K562 (cell line): ENCODE results near the gene FGR. TPM values are rescaled to one million over a fixed set of nuclear protein-coding genes. Genes with fewer than 3 reads are reported as not detected.

Source experiments
- BDP1 ChIP-seq: IDR thresholded peaks from 3 replicates; pipeline ENCODE4 v1.6.1; 2011; ENCODE audit not compliant: insufficient read length, insufficient read depth
- EP300 ChIP-seq: IDR thresholded peaks from 2 replicates; pipeline ENCODE4 v1.6.1; 2012; ENCODE audit warnings: low read length, improper control_type of control experiment
- ETS2 ChIP-seq: IDR thresholded peaks from 2 replicates; pipeline ENCODE4 v1.6.1; 2016; ENCODE audit warnings: borderline replicate concordance, missing genetic modification characterization, mild to moderate bottlenecking, moderate library complexity, missing compliant biosample characterization; ENCODE audit not compliant: poor library complexity, severe bottlenecking
- FOXJ2 ChIP-seq: fragments of 200-800 bp; sonication (Bioruptor generic); IDR thresholded peaks from 2 replicates; pipeline ENCODE4 v1.6.1; 2016; ENCODE audit warnings: missing genetic modification characterization, missing compliant biosample characterization
- HSF4 ChIP-seq: fragments of 250-450 bp; sonication (Bioruptor Pico); IDR thresholded peaks from 2 replicates; pipeline ENCODE4 v2.1.2; 2022; ENCODE audit warnings: mild to moderate bottlenecking, moderate library complexity, borderline replicate concordance
- KAT7 ChIP-seq: sonication (generic); formaldehyde crosslinking; IDR thresholded peaks from 2 replicates; pipeline ENCODE4 v1.8.0; 2022; ENCODE audit warnings: missing genetic modification reagents, mild to moderate bottlenecking, borderline replicate concordance
- MCM3 ChIP-seq: fragments of 450-650 bp; IDR thresholded peaks from 2 replicates; pipeline ENCODE4 v1.6.1; 2016
- POLR2B ChIP-seq: fragments of 450-650 bp; IDR thresholded peaks from 2 replicates; pipeline ENCODE4 v1.6.1; 2018; ENCODE audit warnings: low read depth; ENCODE audit not compliant: partially characterized antibody
- POU5F1 ChIP-seq: fragments of 150-350 bp; IDR thresholded peaks from 2 replicates; pipeline ENCODE4 v1.6.1; 2014; ENCODE audit warnings: borderline replicate concordance, low read length, low read depth, mild to moderate bottlenecking; ENCODE audit not compliant: partially characterized antibody
- RBM14 ChIP-seq: fragments of 200-400 bp; formaldehyde crosslinking; IDR thresholded peaks from 2 replicates; pipeline ENCODE4 v1.6.1; 2018; ENCODE audit warnings: low read depth, mild to moderate bottlenecking, low read length, moderate library complexity, borderline replicate concordance; ENCODE audit not compliant: insufficient read depth
- ZKSCAN1 ChIP-seq: fragments of 150-350 bp; IDR thresholded peaks from 2 replicates; pipeline ENCODE4 v1.6.1; 2016; ENCODE audit warnings: low read depth, low read length
- ZNF146 ChIP-seq: IDR thresholded peaks from one replicate; pipeline ENCODE4 v1.6.1; 2018; ENCODE audit warnings: missing compliant biosample characterization; ENCODE audit not compliant: unreplicated experiment
- polyA plus RNA-seq, 8 experiments: library from polyadenylated mRNA; depleted of rRNA in 4 of 8; stranded (reverse) in 5 of 8; unstranded in 3 of 8; fragments of >200 nt; fragmentation: Nextera tagmentation in 2 of 8; fragmentation: Illumina TruSeq in 1 of 8; extraction: Ambion mirVana in 2 of 8; extraction: Trizol in 1 of 8; gene quantifications; 2 replicates each; pipeline versions ENCODE4 v1.2.1 to v1.2.3, GENCODE V29; 2011 to 2014; ENCODE audit warnings: inconsistent platforms in 1 of 8, missing spikeins in 1 of 8
- total RNA-seq, 7 experiments: library from RNA; depleted of rRNA in 6 of 7; stranded (reverse); fragments of >200 nt in 6 of 7; fragmentation: Illumina TruSeq in 2 of 7; extraction: Trizol in 2 of 7; gene quantifications; 2 replicates each; pipeline versions ENCODE4 v1.2.1 to v1.2.3, GENCODE V29; 2011 to 2021; ENCODE audit warnings: low replicate concordance in 1 of 7
- TF ChIP-seq, protein P1 (sequence below): fragments of 450-650 bp; formaldehyde crosslinking; IDR thresholded peaks from 2 replicates; pipeline ENCODE4 v1.4.0; 2020; ENCODE audit warnings: mild to moderate bottlenecking, moderate library complexity
- TF ChIP-seq, protein P2 (sequence below): fragments of 450-650 bp; formaldehyde crosslinking; IDR thresholded peaks from 2 replicates; pipeline ENCODE4 v1.4.0; 2020; ENCODE audit warnings: mild to moderate bottlenecking, mixed read lengths
- TF ChIP-seq, protein P3 (sequence below): fragments of 250-450 bp; sonication (Bioruptor Pico); IDR thresholded peaks from 2 replicates; pipeline ENCODE4 v1.8.0; 2021; ENCODE audit warnings: moderate library complexity, mild to moderate bottlenecking, inconsistent platforms
- TF ChIP-seq, protein P4 (sequence below): fragments of 250-450 bp; sonication (Bioruptor Pico); IDR thresholded peaks from 2 replicates; pipeline ENCODE4 v1.8.0; 2022; ENCODE audit warnings: moderate library complexity, mild to moderate bottlenecking, inconsistent platforms
- TF ChIP-seq, protein P5 (sequence below): sonication (generic); formaldehyde crosslinking; IDR thresholded peaks from 2 replicates; pipeline ENCODE4 v1.8.0; 2022; ENCODE audit warnings: mild to moderate bottlenecking, low read depth, missing genetic modification reagents
- TF ChIP-seq, protein P6 (sequence below): fragments of 450-650 bp; conservative IDR thresholded peaks from 2 replicates; pipeline ENCODE4 v1.6.1; 2016; ENCODE audit warnings: missing genetic modification characterization, low read depth, mild to moderate bottlenecking, missing compliant biosample characterization, moderate library complexity

FGR gene
- total and polyA plus RNA-seq, 9 of the 15 experiments (the other 6 are each of a cell fraction or from before 2014, with no cell fraction given): 0.04 to 0.11 TPM; not detected in 7

DNA sequence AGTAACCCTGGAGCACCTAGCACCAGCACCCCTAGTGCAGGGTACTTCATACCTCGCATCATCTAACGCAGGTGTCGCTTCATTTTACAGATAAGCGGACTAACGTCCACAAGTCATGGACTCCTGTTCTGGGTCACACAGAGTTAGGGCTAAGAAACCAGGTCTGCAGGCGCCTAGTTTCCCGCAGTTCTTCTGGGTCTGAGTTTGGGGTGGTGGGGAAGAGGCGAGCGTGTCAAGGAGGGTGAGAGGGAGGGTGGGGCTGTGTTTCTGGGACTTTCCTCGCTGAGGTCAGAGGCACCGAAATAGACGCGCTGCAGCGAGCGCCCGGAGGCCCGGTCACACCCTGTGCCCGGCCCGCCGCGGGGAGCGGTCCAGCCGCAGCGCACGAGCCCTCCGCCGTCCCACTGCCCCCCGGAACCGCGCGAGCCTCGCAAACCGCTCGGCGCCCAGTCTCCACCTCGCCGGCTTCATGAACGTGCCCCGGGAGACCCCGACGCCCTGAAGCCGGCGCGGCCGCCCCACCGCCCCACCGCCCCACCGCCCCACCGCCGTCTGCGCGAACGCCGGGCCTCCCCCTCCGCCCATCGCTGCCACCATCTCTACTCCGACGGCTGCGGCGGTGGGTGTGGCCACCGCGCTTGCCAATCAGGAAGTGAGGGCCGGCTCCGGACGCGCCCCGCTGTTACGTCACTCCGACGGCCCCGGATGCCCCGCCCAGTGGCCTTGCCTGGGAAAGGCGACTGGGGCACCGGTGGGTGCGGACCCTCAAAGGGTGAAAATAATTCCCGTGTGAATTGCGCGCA, 24.7 kb upstream of the FGR start (continued):
- TF ChIP-seq, protein P1, sequence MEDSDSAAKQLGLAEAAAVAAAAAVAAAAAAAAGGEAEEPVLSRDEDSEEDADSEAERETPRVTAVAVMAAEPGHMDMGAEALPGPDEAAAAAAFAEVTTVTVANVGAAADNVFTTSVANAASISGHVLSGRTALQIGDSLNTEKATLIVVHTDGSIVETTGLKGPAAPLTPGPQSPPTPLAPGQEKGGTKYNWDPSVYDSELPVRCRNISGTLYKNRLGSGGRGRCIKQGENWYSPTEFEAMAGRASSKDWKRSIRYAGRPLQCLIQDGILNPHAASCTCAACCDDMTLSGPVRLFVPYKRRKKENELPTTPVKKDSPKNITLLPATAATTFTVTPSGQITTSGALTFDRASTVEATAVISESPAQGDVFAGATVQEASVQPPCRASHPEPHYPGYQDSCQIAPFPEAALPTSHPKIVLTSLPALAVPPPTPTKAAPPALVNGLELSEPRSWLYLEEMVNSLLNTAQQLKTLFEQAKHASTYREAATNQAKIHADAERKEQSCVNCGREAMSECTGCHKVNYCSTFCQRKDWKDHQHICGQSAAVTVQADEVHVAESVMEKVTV (CRISPR knock-in tag): no peak
- TF ChIP-seq, protein P2, sequence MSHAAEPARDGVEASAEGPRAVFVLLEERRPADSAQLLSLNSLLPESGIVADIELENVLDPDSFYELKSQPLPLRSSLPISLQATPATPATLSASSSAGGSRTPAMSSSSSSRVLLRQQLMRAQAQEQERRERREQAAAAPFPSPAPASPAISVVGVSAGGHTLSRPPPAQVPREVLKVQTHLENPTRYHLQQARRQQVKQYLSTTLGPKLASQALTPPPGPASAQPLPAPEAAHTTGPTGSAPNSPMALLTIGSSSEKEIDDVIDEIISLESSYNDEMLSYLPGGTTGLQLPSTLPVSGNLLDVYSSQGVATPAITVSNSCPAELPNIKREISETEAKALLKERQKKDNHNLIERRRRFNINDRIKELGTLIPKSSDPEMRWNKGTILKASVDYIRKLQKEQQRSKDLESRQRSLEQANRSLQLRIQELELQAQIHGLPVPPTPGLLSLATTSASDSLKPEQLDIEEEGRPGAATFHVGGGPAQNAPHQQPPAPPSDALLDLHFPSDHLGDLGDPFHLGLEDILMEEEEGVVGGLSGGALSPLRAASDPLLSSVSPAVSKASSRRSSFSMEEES (CRISPR knock-in tag): no peak
- no peak for TF ChIP-seq EP300
- no peak for TF ChIP-seq RBM14
- TF ChIP-seq, protein P3, sequence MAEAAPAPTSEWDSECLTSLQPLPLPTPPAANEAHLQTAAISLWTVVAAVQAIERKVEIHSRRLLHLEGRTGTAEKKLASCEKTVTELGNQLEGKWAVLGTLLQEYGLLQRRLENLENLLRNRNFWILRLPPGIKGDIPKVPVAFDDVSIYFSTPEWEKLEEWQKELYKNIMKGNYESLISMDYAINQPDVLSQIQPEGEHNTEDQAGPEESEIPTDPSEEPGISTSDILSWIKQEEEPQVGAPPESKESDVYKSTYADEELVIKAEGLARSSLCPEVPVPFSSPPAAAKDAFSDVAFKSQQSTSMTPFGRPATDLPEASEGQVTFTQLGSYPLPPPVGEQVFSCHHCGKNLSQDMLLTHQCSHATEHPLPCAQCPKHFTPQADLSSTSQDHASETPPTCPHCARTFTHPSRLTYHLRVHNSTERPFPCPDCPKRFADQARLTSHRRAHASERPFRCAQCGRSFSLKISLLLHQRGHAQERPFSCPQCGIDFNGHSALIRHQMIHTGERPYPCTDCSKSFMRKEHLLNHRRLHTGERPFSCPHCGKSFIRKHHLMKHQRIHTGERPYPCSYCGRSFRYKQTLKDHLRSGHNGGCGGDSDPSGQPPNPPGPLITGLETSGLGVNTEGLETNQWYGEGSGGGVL (CRISPR knock-in tag): no peak
- TF ChIP-seq HSF4: no peak
- TF ChIP-seq ETS2 (tag): no peak
- no peak for TF ChIP-seq KAT7 (CRISPR knock-in tag)
- TF ChIP-seq FOXJ2: no peak
- TF ChIP-seq ZKSCAN1: no peak
- TF ChIP-seq, protein P4, sequence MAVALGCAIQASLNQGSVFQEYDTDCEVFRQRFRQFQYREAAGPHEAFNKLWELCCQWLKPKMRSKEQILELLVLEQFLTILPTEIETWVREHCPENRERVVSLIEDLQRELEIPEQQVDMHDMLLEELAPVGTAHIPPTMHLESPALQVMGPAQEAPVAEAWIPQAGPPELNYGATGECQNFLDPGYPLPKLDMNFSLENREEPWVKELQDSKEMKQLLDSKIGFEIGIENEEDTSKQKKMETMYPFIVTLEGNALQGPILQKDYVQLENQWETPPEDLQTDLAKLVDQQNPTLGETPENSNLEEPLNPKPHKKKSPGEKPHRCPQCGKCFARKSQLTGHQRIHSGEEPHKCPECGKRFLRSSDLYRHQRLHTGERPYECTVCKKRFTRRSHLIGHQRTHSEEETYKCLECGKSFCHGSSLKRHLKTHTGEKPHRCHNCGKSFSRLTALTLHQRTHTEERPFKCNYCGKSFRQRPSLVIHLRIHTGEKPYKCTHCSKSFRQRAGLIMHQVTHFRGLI: no peak
- TF ChIP-seq ZNF146: no peak
- TF ChIP-seq, protein P5, sequence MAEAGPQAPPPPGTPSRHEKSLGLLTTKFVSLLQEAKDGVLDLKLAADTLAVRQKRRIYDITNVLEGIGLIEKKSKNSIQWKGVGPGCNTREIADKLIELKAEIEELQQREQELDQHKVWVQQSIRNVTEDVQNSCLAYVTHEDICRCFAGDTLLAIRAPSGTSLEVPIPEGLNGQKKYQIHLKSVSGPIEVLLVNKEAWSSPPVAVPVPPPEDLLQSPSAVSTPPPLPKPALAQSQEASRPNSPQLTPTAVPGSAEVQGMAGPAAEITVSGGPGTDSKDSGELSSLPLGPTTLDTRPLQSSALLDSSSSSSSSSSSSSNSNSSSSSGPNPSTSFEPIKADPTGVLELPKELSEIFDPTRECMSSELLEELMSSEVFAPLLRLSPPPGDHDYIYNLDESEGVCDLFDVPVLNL: no peak
- TF ChIP-seq POU5F1: no peak
- TF ChIP-seq MCM3: no peak
- no peak for TF ChIP-seq POLR2B
- no peak for TF ChIP-seq BDP1
- TF ChIP-seq, protein P6, sequence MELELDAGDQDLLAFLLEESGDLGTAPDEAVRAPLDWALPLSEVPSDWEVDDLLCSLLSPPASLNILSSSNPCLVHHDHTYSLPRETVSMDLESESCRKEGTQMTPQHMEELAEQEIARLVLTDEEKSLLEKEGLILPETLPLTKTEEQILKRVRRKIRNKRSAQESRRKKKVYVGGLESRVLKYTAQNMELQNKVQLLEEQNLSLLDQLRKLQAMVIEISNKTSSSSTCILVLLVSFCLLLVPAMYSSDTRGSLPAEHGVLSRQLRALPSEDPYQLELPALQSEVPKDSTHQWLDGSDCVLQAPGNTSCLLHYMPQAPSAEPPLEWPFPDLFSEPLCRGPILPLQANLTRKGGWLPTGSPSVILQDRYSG (tag): no peak
